ENCODE data around the gene B3GNT9. TPM values are rescaled to one million over a fixed set of nuclear protein-coding genes. Genes with fewer than 3 reads are reported as not detected.

B3GNT9 gene
- 37.0 and 42.4 TPM in 2 replicates for total RNA-seq (ENCODE audit: low replicate concordance)

GRCh38 chr16:67150833-67151396 is at the start of gene B3GNT9:
TSS of gene B3GNT9 (minus strand) at chr16:67150998. CDS start at chr16:67150485, 513 bp downstream.
- peak within 1 kb of the TSS; percentile 73 for H3K4me3 ChIP-seq (ENCODE audit: low read depth, low read length)
- peak; percentile 80 for DNase-seq (ENCODE audit: low read depth)
- TF ChIP-seq CTCF (IDR thresholded peaks at IDR 0.05; ENCODE audit: insufficient read depth, low read length) = no peak

GRCh38 chr16:67200491-67200890 is 49.7 kb upstream of the B3GNT9 start:
- DNase-seq (ENCODE audit: low read depth) = no peak
- no peak for TF ChIP-seq CTCF (IDR thresholded peaks at IDR 0.05; ENCODE audit: insufficient read depth, low read length)
- H3K4me3 ChIP-seq (ENCODE audit: low read depth, low read length) = no peak overlapping the region

GRCh38 chr16:67199808-67200198 is 49.0 kb upstream of the B3GNT9 start:
- no peak for TF ChIP-seq CTCF (IDR thresholded peaks at IDR 0.05; ENCODE audit: insufficient read depth, low read length)
- DNase-seq (ENCODE audit: low read depth) = no peak
- H3K4me3 ChIP-seq (ENCODE audit: low read depth, low read length) = no peak overlapping the region

GRCh38 chr16:67199011-67199807 is 48.4 kb upstream of the B3GNT9 start, which contains the start of gene ELMO3:
TSS of gene ELMO3 (plus strand) at chr16:67199131. CDS start at chr16:67199327, 196 bp downstream.
- TF ChIP-seq CTCF (IDR thresholded peaks at IDR 0.05; ENCODE audit: insufficient read depth, low read length) = peak; percentile 39

GRCh38 chr16:67198238-67198734 is 47.5 kb upstream of the B3GNT9 start:
- DNase-seq (ENCODE audit: low read depth) = peak; percentile 49
- H3K4me3 ChIP-seq (ENCODE audit: low read depth, low read length) = no peak overlapping the region
- peak; percentile 63 for TF ChIP-seq CTCF (IDR thresholded peaks at IDR 0.05; ENCODE audit: insufficient read depth, low read length)

More at GRCh38 chr16:67199011-67199807, 48.4 kb upstream of the B3GNT9 start, which contains the start of gene ELMO3:
- H3K4me3 ChIP-seq (ENCODE audit: low read depth, low read length) = no peak within 1 kb of the TSS
- DNase-seq (ENCODE audit: low read depth) = no peak

- no peak overlapping the region for H3K4me3 ChIP-seq (ENCODE audit: low read depth, low read length)
- DNase-seq (ENCODE audit: low read depth) = no peak
- TF ChIP-seq CTCF (IDR thresholded peaks at IDR 0.05; ENCODE audit: insufficient read depth, low read length) = no peak
Observed at GRCh38 chr16:67197704-67198103, 46.9 kb upstream of the B3GNT9 start.
